Measurements from ENCODE around the gene NPW.

NPW gene

GRCh38 chr16:2054543-2055245 lies 35.1 kb downstream of the NPW start:
- no peak for DNase-seq (ENCODE audit: low spot score)

- DNase-seq (ENCODE audit: low spot score): no peak
Observed at GRCh38 chr16:2056077-2056476, 36.5 kb downstream of the NPW start.

DNA sequence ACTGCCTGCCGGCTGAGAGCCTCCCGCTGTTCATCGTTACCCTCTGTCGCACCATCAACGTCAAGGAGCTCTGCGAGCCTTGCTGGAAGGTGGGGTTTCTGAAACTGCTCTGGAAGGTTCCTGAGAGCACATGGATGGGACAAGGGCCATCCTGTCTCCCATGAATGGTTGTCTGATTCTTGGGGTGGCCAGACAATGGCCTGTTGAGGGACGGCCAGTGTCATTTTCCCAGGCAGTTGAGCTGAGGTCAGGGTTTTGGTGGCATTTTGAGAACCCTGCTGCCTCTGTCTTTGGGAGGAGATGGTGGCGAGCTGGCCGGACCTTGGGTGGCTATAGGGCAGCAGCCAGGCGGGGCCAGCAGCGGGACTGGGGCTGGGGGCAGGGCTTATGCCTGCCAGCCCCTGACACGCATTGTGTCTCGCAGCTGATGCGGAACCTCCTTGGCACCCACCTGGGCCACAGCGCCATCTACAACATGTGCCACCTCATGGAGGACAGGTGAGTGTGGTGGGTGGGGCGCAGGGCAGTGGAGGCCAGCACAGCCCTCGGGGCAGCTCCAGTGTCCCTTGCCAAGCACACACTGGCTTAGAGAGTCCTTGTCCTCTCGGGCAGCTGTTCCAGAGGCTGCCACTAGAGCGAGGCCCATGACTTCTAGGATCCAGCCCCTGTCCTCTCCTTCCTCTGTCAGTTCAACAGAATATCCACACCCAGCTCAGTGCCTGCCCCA lies 37.3 kb downstream of the NPW start:
- peak; percentile 39 for DNase-seq (ENCODE audit: low spot score)

- no peak for DNase-seq (ENCODE audit: low spot score)
Observed at GRCh38 chr16:2057438-2057837, 37.9 kb downstream of the NPW start.

DNA sequence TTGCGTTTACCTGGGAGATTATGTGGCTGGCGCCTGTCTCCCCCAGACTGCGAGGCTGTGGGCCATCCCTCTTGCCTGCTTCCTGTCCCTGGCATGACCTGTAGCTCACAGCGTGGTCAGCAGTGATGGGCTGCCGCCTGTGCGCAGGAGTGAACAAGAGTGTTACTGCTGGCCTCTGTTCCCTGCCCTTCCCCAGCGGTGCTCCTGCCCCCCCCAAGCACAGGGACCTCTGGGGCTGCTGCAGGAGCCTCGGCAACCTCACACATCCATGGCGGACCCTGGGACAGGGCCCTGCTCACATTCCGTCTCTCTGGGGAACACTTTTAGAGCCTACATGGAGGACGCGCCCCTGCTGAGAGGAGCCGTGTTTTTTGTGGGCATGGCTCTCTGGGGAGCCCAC lies 38.8 kb downstream of the NPW start:
- DNase-seq (ENCODE audit: low spot score): no peak

DNA sequence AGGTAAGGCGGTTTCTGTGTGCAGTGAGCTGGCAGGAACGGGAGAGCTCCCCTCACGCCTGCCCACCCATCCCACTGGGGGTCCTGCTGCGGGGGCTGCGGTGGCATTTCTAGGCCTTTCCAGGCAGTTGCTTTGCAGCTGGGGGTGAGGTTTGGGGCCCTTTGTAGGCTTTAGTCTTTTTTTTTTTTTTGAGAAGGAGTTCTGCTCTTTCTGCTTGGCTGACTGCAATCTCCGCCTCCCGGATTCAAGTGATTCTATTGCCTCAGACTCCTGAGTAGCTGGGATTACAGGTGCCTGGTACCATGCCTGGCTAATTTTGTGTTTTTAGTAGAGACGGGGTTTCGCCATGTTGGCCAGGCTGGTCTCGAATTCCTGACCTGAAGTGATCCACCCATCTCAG lies 39.3 kb downstream of the NPW start:
- DNase-seq (ENCODE audit: low spot score): no peak

GRCh38 chr16:2060346-2060745 lies 40.8 kb downstream of the NPW start:
- DNase-seq (ENCODE audit: low spot score): no peak

DNA sequence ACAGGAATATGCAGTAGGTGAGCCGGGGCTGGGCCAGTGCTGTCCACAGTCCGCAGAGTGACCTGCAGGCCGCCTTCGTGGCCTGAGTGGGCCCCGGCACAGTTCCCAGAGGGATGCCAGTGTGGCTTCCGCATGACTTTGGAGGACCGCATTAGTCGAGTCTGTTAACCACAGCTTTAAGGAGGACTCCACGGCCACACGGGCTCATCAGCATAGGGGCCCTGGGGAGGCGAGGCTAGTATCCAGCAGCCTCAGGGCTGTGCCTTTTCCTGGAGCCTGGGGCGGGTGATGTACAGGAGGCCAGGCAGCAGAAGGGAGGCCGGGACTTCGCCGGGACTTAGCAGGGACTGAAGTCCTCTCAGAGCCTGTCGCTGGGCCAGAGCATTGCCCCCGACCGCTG lies 41.4 kb downstream of the NPW start:
- no peak for DNase-seq (ENCODE audit: low spot score)

DNA sequence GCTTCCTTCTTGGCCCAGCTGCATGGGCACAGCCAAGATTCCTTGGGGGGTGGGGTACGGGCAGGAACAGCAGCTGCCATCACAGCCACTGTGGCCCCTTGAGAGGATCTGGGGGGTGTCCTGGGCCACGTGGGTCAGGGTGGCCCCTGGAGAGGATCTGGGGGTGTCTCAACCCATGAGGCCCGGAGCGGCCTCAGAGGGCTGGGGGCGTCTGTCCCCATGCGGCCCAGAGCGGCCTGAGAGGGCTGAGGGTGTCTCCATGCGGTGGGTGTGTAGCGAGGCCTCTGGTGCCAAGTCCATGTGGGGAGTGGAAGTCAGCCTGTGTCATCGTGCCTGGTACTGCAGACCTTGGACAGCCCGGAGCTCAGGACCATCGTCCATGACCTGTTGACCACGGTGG lies 41.9 kb downstream of the NPW start:
- no peak for DNase-seq (ENCODE audit: low spot score)

DNA sequence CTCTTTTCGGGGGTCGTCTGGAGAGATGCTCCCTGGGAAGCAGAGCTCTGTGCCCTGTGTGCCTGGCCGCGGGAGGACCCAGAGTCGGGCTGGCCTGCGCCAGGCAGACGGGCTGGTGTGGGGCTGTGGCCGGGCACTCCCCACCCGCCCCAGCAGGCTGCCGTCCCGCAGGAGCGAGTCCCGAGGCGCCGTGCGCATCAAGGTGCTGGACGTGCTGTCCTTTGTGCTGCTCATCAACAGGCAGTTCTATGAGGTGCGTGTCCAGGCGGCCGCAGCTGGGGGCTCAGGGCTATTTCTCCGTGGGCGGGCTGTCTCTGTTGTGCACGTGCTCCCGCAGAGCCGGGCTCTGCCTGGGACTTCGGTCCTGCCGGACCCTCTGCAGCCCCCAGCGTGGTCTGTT lies 43.2 kb downstream of the NPW start:
- DNase-seq (ENCODE audit: low spot score): no peak

- DNase-seq (ENCODE audit: low spot score): no peak
Observed at GRCh38 chr16:2063861-2064260, 44.3 kb downstream of the NPW start.

GRCh38 chr16:2064368-2064945 lies 44.9 kb downstream of the NPW start:
- no peak for DNase-seq (ENCODE audit: low spot score)

DNA sequence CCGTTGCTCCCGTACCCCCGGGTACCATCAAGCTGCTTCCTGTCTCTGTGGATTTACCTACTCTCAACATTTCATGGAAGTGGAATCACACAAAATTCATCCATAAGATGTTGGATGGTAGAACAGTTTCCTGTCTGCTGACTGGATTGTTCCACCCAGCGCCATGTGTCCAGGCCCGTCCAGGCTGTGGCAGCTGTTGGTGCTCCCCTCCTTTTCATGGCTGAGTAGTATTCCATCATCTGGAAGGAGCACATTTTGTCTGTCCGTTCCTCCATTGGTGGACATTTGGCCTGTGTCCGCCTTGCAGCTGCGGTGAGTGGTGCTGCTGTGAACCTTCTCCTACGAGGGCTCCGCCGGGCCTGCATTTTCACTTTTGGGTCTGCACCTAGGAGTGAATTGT lies 46.6 kb downstream of the NPW start:
- DNase-seq (ENCODE audit: low spot score): no peak

All from RKO (cell line).